ENCODE results near the gene NDUFB4.

DNA sequence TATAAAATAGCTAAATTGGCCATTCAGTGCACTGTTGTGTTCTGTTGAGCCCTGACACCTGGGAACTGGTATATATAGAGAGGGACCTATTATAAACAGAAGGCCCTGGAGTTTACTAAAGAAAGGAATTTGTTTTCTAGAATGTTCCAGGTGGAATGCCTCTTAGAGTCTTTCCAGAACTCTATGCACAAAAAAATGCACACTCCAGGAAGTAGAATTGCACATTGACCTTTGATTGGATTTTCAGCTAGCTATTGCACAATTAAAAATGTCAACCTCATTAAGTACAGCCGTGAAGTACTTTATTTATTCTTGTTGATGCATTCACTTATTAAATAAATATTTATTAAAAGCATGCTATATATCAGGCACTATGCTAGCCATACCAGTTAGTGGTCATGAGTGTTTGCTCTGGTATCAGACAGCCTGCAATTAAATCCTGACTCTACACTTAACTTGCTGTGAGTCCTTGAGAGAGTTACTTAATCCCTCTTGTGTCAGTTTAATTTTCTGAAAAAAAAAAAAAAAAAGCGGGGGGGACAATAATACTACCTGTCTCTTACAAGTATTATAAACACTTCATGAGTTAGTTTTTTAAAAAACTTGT, 40.8 kb downstream of the NDUFB4 start:
- TF ChIP-seq CTCF (IDR thresholded peaks at IDR 0.05): no peak
- no peak for TF ChIP-seq EZH2 (IDR thresholded peaks at IDR 0.05; ENCODE audit: borderline replicate concordance, insufficient read depth, low read depth, low read length, poor library complexity, severe bottlenecking)
